HepG2 (cell line): ENCODE data around the gene ANKRD53. TPM values are rescaled to one million over a fixed set of nuclear protein-coding genes. Genes with fewer than 3 reads are reported as not detected.

Experiments used
- AKNA ChIP-seq: sonication (generic); formaldehyde crosslinking; IDR thresholded peaks from 2 replicates; pipeline ENCODE4 v1.4.0; 2020; ENCODE audit warnings: missing genetic modification reagents, borderline replicate concordance
- DMTF1 ChIP-seq: sonication (generic); formaldehyde crosslinking; IDR thresholded peaks from 2 replicates; pipeline ENCODE4 v1.4.0; 2020; ENCODE audit warnings: mild to moderate bottlenecking, missing genetic modification reagents
- FOXP1 ChIP-seq, 2 experiments: fragments of 450-650 bp in 1 of 2; IDR thresholded peaks; 2 replicates each; pipeline ENCODE4 v1.6.1; 2017 to 2018; ENCODE audit warnings: antibody characterized with exemption in 1 of 2
- HNF1A ChIP-seq, 2 experiments: sonication (generic) in 1 of 2; formaldehyde crosslinking in 1 of 2; IDR thresholded peaks; 2 replicates each; pipeline versions ENCODE4 v1.4.0 to v1.6.1; 2016 to 2020; ENCODE audit warnings: borderline replicate concordance in 1 of 2, low read depth in 1 of 2, mild to moderate bottlenecking in 1 of 2, missing genetic modification reagents in 1 of 2
- MYNN ChIP-seq: sonication (generic); formaldehyde crosslinking; IDR thresholded peaks from 2 replicates; pipeline ENCODE4 v1.4.0; 2020; ENCODE audit warnings: mild to moderate bottlenecking, low read depth, missing genetic modification reagents
- NAIF1 ChIP-seq: sonication (generic); formaldehyde crosslinking; IDR thresholded peaks from 2 replicates; pipeline ENCODE4 v1.5.0; 2020; ENCODE audit warnings: mild to moderate bottlenecking, missing genetic modification reagents, borderline replicate concordance
- NRL ChIP-seq: sonication (generic); formaldehyde crosslinking; IDR thresholded peaks from 2 replicates; pipeline ENCODE4 v1.5.0; 2020; ENCODE audit warnings: missing genetic modification reagents, mild to moderate bottlenecking, moderate library complexity, borderline replicate concordance
- PRPF4 ChIP-seq: fragments of 200-400 bp; formaldehyde crosslinking; IDR thresholded peaks from 2 replicates; pipeline ENCODE4 v1.6.1; 2016; ENCODE audit warnings: low read length, low read depth; ENCODE audit not compliant: poor library complexity, severe bottlenecking
- U2AF1 ChIP-seq: fragments of 200-400 bp; formaldehyde crosslinking; optimal IDR thresholded peaks from 2 replicates; pipeline ENCODE3; 2017; ENCODE audit warnings: mild to moderate bottlenecking, low read depth, low read length
- ZMAT3 ChIP-seq: sonication (generic); formaldehyde crosslinking; conservative IDR thresholded peaks from 2 replicates; pipeline ENCODE4 v1.7.0; 2021; ENCODE audit warnings: missing genetic modification reagents
- ZNF121 ChIP-seq: sonication (generic); formaldehyde crosslinking; IDR thresholded peaks from 2 replicates; pipeline ENCODE4 v1.5.0; 2020; ENCODE audit warnings: mild to moderate bottlenecking, missing genetic modification reagents
- ZNF24 ChIP-seq: fragments of 450-650 bp; IDR thresholded peaks from 2 replicates; pipeline ENCODE4 v1.6.1; 2017; ENCODE audit warnings: antibody characterized with exemption, mild to moderate bottlenecking
- ZNF496 ChIP-seq: sonication (generic); formaldehyde crosslinking; IDR thresholded peaks from 2 replicates; pipeline ENCODE4 v1.8.1; 2023; ENCODE audit warnings: mild to moderate bottlenecking, moderate library complexity, missing genetic modification reagents; ENCODE audit not compliant: insufficient replicate concordance
- ZNF598 ChIP-seq: sonication (generic); formaldehyde crosslinking; IDR thresholded peaks from 2 replicates; pipeline ENCODE4 v1.5.1; 2020; ENCODE audit warnings: mild to moderate bottlenecking, missing genetic modification reagents, borderline replicate concordance
- ZNF775 ChIP-seq: sonication (generic); formaldehyde crosslinking; IDR thresholded peaks from 2 replicates; pipeline ENCODE4 v1.4.0; 2020; ENCODE audit warnings: missing genetic modification reagents, mild to moderate bottlenecking, moderate library complexity, borderline replicate concordance
- ZNF790 ChIP-seq: sonication (generic); formaldehyde crosslinking; IDR thresholded peaks from 2 replicates; pipeline ENCODE4 v1.8.0; 2022; ENCODE audit warnings: missing genetic modification reagents, mild to moderate bottlenecking, borderline replicate concordance
- ZSCAN9 ChIP-seq: IDR thresholded peaks from 2 replicates; pipeline ENCODE4 v1.6.1; 2016; ENCODE audit warnings: borderline replicate concordance
- polyA plus RNA-seq, 8 experiments: library from polyadenylated mRNA; depleted of rRNA in 3 of 8; stranded (reverse) in 7 of 8; unstranded in 1 of 8; fragments of >200 nt; fragmentation: Illumina TruSeq in 4 of 8; extraction: Trizol in 4 of 8; gene quantifications; 2 replicates each; pipeline versions ENCODE4 v1.2.1 to v1.2.3, GENCODE V29; 2011 to 2016; ENCODE audit warnings: low read depth in 4 of 8, missing spikeins in 1 of 8, mixed read lengths in 1 of 8; ENCODE audit not compliant: insufficient read depth in 1 of 8
- total RNA-seq, 5 experiments: library from RNA; depleted of rRNA; stranded (reverse); fragments of >200 nt; fragmentation: Illumina TruSeq; extraction: Trizol; gene quantifications; 2 replicates each; pipeline ENCODE4 v1.2.3, GENCODE V29; 2016; ENCODE audit warnings: low read depth in 1 of 5

Gene ANKRD53
- total and polyA plus RNA-seq, 2 of the 13 experiments (the other 11 are each of a cell fraction or from before 2014, with no cell fraction given): 0.15 TPM; not detected in 1

GRCh38 chr2:70994699-70995425, 16.4 kb downstream of the ANKRD53 start, which contains the start of gene TEX261 (continued):
- TF ChIP-seq DMTF1 (CRISPR knock-in tag) (no peak), AKNA (CRISPR knock-in tag) (no peak), ZNF775 (CRISPR knock-in tag) (no peak), U2AF1 (no peak), ZNF790 (CRISPR knock-in tag) (no peak; the same call in 1 of the 2 replicates), ZNF496 (CRISPR knock-in tag) (no peak), HNF1A (IDR thresholded peaks at IDR 0.05; ENCODE audit: low read depth) (no peak), HNF1A (CRISPR knock-in tag; IDR thresholded peaks at IDR 0.05; ENCODE audit: borderline replicate concordance) (peak; percentile 35; the same call in 1 of the 2 replicates), ZNF598 (CRISPR knock-in tag) (no peak; the same call in 1 of the 2 replicates), ZMAT3 (CRISPR knock-in tag) (no peak), NRL (CRISPR knock-in tag) (no peak), PRPF4 (no peak), FOXP1 (IDR thresholded peaks at IDR 0.05) (no peak), FOXP1 (CRISPR knock-in tag; IDR thresholded peaks at IDR 0.05) (no peak), ZNF24 (no peak), NAIF1 (CRISPR knock-in tag) (no peak), ZNF121 (no peak), ZSCAN9 (CRISPR knock-in tag) (no peak; the same call in 1 of the 2 replicates), MYNN (CRISPR knock-in tag) (no peak; the same call in 1 of the 2 replicates)
